HG02973 (cell line): Measurements from ENCODE around the gene NRDE2.

ENCODE experiments used
- ATAC-seq: cut with Tn5 transposase; IDR thresholded peaks from one replicate; pipeline ENCODE4 v1.9.1; 2021; ENCODE audit warnings: moderate library complexity; ENCODE audit not compliant: unreplicated experiment

Gene NRDE2

DNA sequence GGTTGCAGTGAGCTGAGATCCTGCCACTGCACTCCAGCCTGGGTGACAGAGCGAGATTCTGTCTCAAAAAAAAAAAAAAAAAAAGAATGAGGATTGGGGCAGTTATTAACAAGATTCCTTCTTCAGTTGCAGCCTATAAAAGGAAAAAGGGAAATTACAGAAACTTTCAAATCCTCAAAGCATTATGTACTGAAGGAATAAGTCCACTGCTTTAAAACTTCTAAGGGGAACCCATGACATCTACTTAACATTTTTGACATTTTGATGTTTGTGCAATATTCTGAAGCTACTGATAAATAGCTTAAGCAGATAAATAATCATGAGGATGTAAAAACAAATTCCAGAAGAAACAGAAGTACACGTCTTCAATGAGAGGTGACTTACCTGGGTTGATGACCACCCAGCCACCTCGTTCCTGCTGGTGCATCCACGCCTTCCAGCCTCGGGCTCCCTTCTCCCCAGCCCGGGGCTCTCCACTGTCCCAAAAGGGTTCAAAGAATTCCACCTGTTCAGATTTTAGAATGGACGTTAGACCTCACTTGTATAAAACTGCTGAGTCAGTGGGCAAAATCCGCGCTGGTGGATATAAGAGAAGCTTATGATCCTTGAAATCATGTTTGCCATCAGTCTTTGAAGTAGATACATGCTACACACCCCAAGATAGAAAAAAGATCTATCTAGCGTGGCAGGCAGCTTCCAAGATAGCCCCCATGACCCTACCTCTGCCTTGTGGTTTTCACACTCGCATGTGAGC, 33.7 kb downstream of the NRDE2 start:
- ATAC-seq, result no peak

DNA sequence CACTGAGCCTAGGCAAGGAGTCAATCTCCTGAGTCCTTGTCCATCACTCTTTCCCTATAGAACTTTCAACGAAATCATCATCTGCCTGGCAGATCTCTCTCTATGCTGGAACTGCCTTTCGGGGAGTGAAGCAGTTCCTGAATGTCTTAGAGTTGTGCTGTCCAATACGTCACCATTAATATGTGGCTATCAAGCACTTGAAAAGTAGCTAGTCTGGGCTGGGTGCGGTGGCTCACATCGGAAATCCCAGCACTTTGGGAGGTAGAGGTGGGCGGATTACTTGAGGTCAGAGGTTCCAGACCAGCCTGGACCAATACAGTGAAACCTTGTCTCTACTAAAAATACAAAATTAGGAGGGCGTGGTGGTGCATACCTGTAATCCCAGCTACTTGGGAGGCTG, 35.1 kb downstream of the NRDE2 start:
- ATAC-seq, result no peak

DNA sequence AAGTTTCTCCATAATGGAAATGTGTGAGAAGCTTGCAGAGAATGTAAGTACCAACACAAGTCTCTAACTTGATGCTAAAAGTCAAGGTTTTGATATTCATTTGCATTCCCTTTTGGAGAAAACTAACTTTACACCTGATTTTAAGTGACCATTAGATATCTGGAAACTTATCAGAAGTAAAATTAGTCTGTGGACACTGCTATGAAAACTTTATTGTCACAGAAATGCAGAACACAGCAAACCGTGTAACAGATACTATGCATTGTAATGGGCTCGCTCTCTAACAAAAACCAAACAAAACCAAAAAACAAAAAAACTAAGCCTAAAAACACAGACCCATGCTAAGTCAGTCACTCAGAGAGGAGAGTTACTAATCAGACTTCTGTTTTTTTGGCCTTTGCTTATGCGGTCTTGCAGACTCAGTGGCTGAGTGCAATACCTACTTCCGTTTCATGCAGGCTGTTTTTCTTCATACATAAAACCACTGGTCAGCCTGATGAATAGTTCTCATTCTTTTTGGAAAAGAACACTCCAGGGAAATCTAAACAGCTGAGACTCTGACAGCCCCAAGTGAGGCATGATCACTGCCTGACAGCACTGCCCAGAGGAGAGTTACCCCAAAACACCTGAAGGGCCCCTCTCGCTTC, 35.7 kb downstream of the NRDE2 start:
- ATAC-seq, result no peak

DNA sequence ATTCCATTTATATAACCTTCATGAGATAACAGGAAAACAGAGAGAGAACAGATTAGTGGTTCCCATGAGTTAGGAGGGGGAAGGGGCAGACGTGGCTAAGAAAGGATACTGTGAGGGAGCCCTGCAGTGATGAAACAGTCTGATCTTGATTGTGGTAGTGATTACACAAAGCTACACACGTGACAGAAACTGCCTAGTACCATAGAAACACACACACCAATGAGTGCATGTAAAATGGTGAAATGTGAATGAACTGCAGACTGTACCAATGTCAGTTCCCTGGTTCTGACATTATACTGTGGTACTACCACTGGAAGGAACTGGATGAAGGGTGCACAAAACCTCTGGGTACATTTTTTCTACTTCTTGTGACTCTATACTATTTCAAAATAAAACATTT, 36.9 kb downstream of the NRDE2 start:
- ATAC-seq, result no peak

DNA sequence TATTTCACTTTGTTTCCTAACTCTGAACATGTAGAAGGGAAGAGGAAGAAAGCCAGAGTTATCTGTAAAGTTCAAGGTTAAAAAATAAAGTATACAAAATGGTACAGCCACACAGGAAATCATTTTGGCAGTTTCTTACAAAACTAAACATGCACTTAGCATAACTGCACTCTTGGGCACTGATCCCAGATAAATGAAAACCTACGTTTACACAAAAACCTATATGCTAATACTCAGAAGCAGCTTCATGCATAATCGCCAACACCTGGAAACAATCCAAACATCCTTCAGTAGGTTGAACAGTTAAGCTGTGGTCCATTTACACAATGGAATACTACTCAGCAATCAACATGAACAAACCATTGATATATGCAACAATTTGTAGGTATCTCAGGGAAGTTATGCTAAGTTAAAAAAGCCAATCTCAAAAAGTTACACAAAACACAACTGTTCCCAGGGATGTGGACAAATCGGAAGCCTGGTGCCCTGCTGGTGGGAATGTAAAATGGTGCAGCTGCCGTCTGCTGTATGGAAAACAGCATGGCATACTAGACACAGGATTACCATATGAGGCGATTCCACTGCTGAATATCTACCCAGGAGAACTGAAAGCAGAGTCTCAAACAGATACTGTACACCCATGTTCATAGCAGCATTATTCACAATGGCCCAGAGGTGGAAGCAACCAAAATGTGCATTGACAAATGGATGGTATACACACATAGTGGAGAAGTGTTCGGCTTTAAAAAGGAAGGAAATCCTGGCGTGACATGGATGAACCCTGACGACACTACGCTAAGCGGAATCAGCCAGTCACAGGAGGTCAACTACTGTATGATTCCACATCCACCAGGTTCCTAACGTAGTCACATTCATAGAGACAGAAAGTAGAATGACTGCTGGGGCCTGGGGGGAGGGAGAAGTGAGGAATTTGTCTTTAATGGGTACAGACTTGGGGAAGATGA, 37.7 kb downstream of the NRDE2 start:
- no peak for ATAC-seq

DNA sequence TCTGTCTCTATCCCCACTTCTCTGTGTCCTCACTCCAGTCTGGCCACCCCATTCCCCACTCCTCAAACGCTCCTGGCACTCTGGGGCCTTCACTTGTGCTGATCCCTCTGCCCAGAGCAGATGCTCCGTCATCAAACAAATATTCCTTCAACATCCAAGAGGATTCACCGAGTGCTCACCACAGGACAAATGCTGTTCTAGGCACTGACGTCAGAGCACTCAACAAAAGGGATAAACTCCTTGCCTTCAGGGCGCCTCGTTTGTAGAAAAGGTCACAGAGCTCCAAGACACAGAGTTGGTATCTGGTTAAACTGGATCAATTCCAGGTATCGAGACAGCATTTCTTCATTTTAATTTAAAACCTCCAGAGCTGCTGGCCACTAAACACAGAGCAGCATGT, 40.0 kb downstream of the NRDE2 start:
- ATAC-seq, result no peak

DNA sequence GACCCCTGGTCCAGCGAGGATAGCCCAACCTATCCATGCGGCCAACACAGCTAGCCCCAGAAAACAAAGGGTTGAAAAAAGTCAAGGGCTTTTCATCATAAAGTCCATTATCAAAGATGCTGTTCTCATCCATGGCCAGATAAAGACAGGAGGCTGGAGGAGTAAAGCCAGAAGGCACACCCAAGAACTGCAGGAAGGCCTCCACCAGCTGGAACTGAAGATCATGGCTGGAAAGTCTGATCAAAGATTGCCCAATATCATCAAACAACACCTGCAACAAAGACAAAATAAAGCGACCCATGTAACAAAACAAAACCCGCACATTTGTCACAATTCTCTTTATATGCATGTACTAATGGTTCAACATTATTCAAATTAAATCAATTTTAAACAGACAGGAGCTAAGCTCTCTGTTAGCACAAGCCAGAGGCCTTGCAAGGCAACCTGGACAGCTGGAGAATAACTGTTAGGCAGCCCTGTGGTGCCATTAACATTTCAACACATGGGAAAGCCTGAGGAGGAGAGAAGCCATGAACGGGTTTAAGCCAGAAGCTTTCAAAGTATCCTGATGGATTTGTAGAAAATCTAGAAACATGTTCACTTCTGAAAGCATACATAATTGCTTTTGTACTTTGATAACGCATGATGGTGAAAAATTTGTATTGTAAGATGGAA, 41.3 kb downstream of the NRDE2 start:
- ATAC-seq, result no peak

DNA sequence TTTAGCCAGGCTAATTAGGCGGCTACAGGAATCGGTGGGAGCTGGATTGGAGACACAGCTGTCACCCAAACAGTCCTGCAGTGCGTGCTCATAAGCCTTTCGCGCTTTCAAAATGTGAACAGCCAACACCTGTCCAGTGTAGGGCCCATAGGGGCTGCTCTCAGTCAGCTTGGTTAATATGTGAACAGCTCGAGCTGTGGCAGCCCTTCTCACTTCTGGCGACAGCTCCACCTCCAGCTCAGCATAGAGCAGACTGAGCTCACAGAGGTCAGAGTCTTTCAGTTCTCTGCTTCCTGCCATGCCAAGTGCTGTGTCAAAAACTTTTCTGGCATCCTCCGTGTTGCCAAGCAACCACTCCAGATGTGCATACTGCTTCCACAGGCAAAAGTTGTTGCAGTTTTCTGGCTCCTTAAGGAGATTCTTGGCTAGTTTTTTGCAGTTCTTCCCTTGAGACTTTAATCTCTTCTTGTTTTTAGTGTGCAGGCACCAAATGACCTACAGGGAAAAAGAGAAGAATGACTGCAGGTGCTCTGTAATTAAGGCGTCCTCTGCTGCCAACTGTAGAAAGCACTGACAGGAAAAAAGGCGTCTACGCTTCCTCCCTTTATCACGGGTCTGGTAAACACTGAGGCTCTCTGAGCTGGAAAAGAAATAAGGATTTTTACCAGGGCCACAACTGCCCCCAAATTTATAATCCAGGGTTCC, 42.9 kb downstream of the NRDE2 start:
- ATAC-seq, result peak; percentile 95

DNA sequence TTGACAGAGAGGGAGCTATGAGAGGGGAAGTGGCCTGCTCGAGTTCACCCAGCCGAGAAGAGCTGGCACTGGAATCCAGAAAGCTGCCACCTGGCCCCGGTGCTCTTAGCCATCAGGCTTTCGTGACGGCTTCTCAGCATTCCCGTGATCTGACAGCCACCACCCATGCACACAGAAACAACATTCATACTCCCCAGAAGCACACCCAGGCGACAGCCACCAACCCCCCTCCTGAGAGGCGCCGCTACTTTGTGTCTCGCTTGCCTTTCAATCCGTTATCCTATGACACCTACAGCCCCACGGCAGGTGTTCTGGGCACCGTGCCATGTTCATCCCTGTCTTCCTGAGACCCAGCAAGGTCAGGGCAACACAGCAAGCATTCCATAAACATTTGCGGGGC, 44.0 kb downstream of the NRDE2 start:
- no peak for ATAC-seq

DNA sequence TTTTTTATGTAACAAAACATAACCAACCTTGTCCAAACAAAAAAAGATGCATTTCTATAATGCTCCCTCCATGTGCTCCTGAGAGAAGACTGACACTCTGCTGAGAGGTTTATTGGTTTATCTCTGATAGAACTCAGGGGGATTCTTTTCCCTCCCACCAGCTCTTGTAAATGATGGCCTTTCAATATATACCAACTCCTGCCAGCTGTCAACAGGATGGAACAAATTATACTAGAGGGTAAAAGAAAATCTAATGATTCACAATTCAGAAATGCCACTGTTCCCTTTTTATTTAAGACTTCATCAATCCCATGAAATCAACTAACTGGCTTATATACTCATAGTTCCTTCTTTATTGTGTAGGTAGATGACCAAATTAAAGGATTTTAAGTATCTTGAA, 50.0 kb downstream of the NRDE2 start:
- no peak for ATAC-seq

DNA sequence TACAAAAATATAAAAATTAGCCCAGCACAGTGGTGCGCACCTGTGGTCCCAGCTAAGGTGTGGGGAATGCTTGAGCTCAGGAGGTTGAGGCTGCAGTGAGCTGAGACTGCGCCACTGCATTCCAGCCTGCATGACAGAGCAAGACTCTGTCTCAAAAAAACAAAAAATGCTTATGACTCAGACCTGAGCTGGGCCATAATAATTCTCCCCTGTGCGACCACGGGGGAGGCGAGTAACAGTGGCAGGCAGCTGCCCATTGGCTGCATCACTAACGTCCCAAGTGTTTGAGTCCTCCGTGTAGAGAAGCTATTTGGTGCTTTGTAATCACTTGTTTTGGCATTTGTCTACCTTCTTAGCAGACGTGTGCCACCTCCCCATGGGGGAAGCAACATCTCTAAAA, 50.5 kb downstream of the NRDE2 start:
- ATAC-seq, result no peak

DNA sequence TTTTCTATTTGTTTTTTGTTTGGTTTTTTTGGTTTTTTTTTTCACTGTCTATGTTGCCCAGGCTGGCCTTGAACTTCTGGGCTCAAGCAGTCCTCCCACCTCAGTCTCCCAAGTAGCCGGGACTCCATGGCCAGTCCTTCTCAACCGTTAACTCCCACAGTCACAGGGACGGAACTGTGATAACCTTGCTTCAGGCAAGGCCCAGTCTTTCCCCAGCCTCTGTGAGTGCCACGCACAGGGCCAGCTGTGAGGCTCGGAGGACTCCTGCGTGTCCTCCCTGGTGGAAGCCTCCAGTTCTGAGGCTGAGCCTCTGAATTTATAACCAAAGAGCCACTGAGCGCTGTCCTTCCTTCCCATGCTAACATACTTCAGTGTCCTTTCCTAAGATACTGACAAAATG, 51.6 kb downstream of the NRDE2 start:
- no peak for ATAC-seq

DNA sequence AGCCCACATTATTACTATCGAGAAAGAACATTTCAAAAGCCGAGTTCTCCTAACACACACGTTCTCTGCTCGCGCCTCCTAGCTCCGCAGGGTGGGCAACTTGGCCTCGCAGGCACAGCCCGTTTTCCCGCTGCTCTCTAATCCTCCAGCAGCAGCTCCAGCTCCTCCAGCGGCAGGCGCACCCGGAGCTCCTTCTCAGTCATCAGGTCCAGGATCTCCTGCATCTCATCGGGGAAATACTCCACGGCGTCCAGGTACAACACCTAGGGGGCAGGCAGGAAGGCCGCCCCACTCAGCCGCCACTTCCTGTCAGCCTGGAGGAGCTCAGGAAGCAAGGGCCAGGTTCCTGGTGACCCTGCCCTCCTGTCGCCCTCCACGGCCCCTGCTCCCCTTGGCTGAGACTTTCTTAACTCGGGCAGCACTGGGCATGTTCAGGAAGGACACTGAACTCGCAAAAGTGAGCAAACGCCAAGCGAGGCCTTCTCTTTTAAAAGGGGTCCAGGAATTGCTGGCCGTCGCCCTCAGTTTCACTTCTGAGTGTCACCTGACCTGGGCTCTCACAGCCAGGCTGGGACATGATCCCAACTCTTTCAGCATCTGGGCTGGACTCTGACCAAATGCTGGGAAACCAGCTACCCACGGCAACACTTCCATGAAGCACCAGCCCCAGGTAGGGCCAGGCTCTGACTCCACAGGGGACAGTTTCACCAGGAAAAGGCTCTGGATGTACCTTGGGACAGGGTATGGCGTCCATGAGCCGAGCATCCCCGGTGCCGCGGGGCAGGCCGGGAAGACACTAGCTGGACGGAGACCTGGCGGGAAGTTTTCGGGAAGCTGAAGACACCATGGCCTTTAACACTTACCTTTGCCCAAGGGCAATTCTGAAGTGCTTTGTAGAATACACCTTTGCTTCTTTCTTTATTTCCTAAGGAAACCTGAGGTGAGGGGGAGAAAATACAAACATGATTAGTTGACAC, 53.3 kb downstream of the NRDE2 start:
- no peak for ATAC-seq

DNA sequence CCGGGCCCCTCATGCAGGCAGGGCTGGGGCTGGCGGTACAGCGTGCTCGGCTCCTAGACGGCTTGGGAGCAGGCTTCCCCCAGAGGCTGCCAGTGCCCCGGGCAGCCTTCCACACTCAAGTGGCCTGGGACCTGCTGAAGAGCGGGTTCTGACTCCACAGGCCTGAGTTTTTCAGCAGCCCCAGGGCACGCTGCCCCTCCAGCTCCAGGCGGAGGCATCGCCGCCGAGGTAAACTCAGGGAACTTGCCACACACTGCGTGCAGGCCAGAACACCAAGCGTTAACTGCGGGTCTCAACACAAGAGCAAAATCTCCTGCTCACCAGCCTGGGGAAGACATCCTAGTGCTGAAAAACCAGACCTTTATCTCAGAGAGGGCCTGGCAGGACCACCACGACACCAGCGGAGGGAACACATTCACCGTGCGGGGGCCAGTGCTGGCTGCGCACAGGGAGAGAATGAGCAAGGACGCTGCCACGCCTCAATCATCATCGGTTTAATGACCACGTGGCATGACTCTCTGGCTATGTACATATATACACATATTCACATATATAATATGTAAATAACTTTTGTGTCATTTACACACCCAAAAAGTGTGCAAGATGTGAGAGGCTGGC, 54.1 kb downstream of the NRDE2 start:
- no peak for ATAC-seq

DNA sequence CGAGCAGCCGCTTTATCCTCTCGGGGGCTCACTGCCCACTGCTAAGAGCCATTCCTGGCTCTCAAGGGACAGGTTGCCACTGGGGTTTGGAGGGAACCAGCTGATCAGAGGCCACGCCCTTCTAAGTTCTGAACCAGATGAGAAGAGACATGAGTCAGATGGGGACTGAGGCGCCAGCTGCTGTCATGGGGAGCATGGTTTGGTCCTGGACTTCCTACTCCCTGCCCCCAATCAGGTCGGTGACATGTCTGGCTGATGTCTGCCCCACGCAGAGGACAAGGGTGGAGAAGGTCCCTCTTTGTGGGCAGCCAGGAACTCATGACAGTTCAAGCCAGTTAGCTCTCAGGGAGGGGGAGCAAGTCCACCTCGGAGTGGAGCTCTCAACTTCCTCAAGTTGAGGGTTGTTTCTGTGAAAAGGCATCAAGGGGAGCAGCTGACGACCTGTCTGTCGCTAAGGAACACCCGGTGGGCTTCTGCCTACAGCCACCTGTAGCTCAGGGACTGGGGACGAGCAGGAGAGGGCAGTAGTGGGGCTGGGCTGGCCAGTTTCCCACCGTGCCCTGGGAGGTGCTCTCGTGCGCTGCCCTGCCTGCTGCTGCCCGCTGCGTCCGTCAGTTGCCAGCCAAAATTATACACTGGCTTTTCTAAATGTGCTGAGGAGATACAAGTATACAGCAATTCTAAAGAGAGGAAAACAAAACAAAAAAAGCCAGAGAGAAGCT, 54.9 kb downstream of the NRDE2 start:
- ATAC-seq, result no peak

DNA sequence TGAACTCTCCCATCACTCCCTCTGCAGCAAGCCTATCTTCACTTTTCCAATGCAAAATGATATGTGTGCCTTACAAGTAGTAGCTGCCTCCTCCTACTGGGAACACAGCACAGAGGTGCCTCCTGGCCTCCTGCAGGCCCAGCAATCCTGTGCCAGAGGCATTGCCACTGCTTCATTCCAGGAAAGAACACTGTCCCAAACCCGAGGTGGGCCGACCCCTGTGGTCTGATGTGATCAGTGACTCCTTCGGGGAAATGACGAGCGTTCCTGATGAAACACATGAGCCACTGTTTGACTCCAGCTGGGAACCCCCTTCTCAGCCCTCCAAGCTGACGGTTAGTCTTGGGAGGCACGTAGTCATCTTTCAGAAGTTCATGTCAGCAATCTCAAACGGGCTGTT, 55.9 kb downstream of the NRDE2 start:
- ATAC-seq, result no peak

DNA sequence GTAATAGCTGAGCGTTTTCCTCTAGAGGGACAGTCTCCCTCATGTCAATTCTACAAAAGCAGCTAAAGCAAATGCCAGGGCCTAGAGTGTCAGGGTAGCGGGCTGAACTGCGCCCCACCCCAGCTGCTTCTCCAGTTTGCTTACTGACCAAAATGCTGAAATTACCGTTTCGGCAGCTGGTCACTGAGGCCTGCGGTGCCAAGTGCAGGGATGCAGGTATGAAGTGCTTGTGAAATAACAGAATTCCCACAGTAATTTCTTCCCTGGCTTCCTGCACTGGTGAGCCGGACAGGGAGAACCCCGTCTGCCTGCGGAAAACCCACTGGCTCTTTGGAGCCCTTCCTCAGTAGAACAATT, 56.3 kb downstream of the NRDE2 start:
- no peak for ATAC-seq

DNA sequence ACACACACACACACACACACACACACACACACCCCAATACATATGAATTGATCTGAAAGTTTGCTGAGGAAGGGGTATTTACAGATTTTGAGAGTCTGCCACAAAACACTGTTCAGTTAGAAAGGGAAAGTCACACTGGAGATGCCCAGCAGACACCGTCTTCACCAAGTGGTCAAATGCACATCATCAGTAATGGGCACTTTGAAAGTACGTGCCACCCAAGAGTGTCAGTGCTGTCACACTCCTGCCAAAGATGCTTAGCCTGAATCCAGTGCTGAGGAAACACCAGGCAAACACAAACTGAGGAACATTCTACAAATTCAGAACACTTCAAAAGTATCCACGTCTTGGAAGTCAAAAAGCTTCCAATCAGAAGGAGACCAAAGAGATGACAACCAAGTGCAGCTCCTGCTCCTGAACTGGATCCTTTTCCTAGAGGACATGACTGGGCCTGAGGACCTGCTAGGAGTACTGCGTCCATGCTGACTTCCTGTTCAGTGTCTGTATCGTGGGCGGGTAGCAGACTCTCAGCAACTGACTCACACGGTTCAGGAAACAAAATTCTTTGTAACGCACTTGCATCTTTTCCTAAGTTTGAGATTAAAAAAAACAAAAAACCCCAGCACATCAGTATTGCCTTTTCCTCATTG, 56.8 kb downstream of the NRDE2 start:
- no peak for ATAC-seq
